K562 (cell line): ENCODE measurements around the gene THSD8. TPM values are rescaled to one million over a fixed set of nuclear protein-coding genes. Genes with fewer than 3 reads are reported as not detected.

Source experiments
- ATF1 ChIP-seq, 2 experiments: fragments of 450-650 bp in 1 of 2; IDR thresholded peaks; 2 replicates each; pipeline ENCODE4 v1.6.1; 2016; ENCODE audit warnings: missing compliant biosample characterization in 1 of 2, missing genetic modification characterization in 1 of 2
- BACH1 ChIP-seq: fragments of 200-800 bp; sonication (Bioruptor generic); IDR thresholded peaks from 2 replicates; pipeline ENCODE4 v1.6.1; 2016; ENCODE audit warnings: missing genetic modification characterization, missing compliant biosample characterization
- MTA3 ChIP-seq: fragments of 450-650 bp; formaldehyde crosslinking; IDR thresholded peaks from 2 replicates; pipeline ENCODE4 v1.6.1; 2017; ENCODE audit warnings: mild to moderate bottlenecking, borderline replicate concordance
- NFIC ChIP-seq: fragments of 450-650 bp; IDR thresholded peaks from 2 replicates; pipeline ENCODE4 v1.6.1; 2017; ENCODE audit warnings: mild to moderate bottlenecking, inconsistent platforms
- NR4A1 ChIP-seq, 2 experiments: fragments of 250-450 bp in 1 of 2; fragments of 450-650 bp in 1 of 2; sonication (Bioruptor Pico) in 1 of 2; IDR thresholded peaks; 2 replicates each; pipeline versions ENCODE4 v1.4.0 to v1.6.1; 2016 to 2020; ENCODE audit warnings: mild to moderate bottlenecking in 2 of 2, missing compliant biosample characterization in 1 of 2, missing genetic modification characterization in 1 of 2, moderate library complexity in 1 of 2
- PCBP2 ChIP-seq: fragments of 200-400 bp; formaldehyde crosslinking; IDR thresholded peaks from 2 replicates; pipeline ENCODE4 v1.6.1; 2018; ENCODE audit warnings: low read length, low read depth, mild to moderate bottlenecking, moderate library complexity; ENCODE audit not compliant: poor library complexity, severe bottlenecking
- POLR2B ChIP-seq: fragments of 450-650 bp; IDR thresholded peaks from 2 replicates; pipeline ENCODE4 v1.6.1; 2018; ENCODE audit warnings: low read depth; ENCODE audit not compliant: partially characterized antibody
- POLR2H ChIP-seq: IDR thresholded peaks from 2 replicates; pipeline ENCODE4 v1.6.1; 2016; ENCODE audit warnings: missing genetic modification characterization, low read depth, mild to moderate bottlenecking, control low read depth, missing compliant biosample characterization, moderate library complexity
- STAT6 ChIP-seq: sonication (generic); formaldehyde crosslinking; IDR thresholded peaks from 2 replicates; pipeline ENCODE4 v1.8.1; 2023; ENCODE audit warnings: mild to moderate bottlenecking, missing genetic modification reagents
- TBL1XR1 ChIP-seq, 2 experiments: IDR thresholded peaks; 2 replicates each; pipeline ENCODE4 v1.6.1; 2012; ENCODE audit warnings: improper control_type of control experiment in 2 of 2, low read length in 2 of 2, mild to moderate bottlenecking in 1 of 2
- VEZF1 ChIP-seq: fragments of 200-800 bp; sonication (Bioruptor generic); IDR thresholded peaks from 2 replicates; pipeline ENCODE4 v1.6.1; 2017; ENCODE audit warnings: missing genetic modification characterization, missing compliant biosample characterization
- ZBTB12 ChIP-seq: fragments of 250-450 bp; sonication (Bioruptor Pico); IDR thresholded peaks from 2 replicates; pipeline ENCODE4 v1.4.0; 2020
- ZC3H8 ChIP-seq: fragments of 450-650 bp; IDR thresholded peaks from 2 replicates; pipeline ENCODE4 v1.6.1; 2017
- ZMIZ1 ChIP-seq, 2 experiments: fragments of 150-350 bp in 1 of 2; IDR thresholded peaks; 2 replicates each; pipeline ENCODE4 v1.6.1; 2012 to 2016; ENCODE audit warnings: low read depth in 2 of 2, low read length in 2 of 2, mild to moderate bottlenecking in 1 of 2, moderate library complexity in 1 of 2
- ZNF134 ChIP-seq: fragments of 250-450 bp; sonication (Bioruptor Pico); conservative IDR thresholded peaks from 2 replicates; pipeline ENCODE4 v1.4.0; 2020
- ZNF282 ChIP-seq: sonication (generic); formaldehyde crosslinking; IDR thresholded peaks from 2 replicates; pipeline ENCODE4 v1.8.1; 2023; ENCODE audit warnings: missing genetic modification reagents
- ZNF384 ChIP-seq: IDR thresholded peaks from 2 replicates; pipeline ENCODE4 v1.6.1; 2012; ENCODE audit warnings: low read depth, low read length, improper control_type of control experiment
- polyA plus RNA-seq, 8 experiments: library from polyadenylated mRNA; depleted of rRNA in 4 of 8; stranded (reverse) in 5 of 8; unstranded in 3 of 8; fragments of >200 nt; fragmentation: Nextera tagmentation in 2 of 8; fragmentation: Illumina TruSeq in 1 of 8; extraction: Ambion mirVana in 2 of 8; extraction: Trizol in 1 of 8; gene quantifications; 2 replicates each; pipeline versions ENCODE4 v1.2.1 to v1.2.3, GENCODE V29; 2011 to 2014; ENCODE audit warnings: inconsistent platforms in 1 of 8, missing spikeins in 1 of 8
- total RNA-seq, 7 experiments: library from RNA; depleted of rRNA in 6 of 7; stranded (reverse); fragments of >200 nt in 6 of 7; fragmentation: Illumina TruSeq in 2 of 7; extraction: Trizol in 2 of 7; gene quantifications; 2 replicates each; pipeline versions ENCODE4 v1.2.1 to v1.2.3, GENCODE V29; 2011 to 2021; ENCODE audit warnings: low replicate concordance in 1 of 7

THSD8 gene
- total and polyA plus RNA-seq, 9 of the 15 experiments (the other 6 are each of a cell fraction or from before 2014, with no cell fraction given): 8.4 to 42.4 (median 19.9) TPM; not detected in 2

DNA sequence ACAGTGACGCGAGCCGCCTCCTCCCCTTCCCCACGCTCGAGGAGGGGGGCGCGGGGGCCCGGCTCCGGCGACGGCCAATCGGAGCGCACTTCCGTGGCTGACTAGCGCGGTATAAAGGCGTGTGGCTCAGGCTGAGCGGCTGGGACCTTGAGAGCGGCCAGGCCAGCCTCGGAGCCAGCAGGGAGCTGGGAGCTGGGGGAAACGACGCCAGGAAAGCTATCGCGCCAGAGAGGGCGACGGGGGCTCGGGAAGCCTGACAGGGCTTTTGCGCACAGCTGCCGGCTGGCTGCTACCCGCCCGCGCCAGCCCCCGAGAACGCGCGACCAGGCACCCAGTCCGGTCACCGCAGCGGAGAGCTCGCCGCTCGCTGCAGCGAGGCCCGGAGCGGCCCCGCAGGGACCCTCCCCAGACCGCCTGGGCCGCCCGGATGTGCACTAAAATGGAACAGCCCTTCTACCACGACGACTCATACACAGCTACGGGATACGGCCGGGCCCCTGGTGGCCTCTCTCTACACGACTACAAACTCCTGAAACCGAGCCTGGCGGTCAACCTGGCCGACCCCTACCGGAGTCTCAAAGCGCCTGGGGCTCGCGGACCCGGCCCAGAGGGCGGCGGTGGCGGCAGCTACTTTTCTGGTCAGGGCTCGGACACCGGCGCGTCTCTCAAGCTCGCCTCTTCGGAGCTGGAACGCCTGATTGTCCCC lies 10.4 kb upstream of the THSD8 start, which contains the start of gene JUNB (continued):
- peak in 1 of 2 experiments; percentile 91; a peak in 2 of 4 replicates for TF ChIP-seq ZMIZ1 (IDR thresholded peaks at IDR 0.05; ENCODE audit: low read depth in 2 of 2, low read length in 2 of 2)
- TF ChIP-seq ZNF134: no peak
- TF ChIP-seq ZNF282 (CRISPR knock-in tag): peak; percentile 70; the same call in 1 of the 2 replicates
- peak; percentile 56 for TF ChIP-seq ATF1 (CRISPR knock-in tag; IDR thresholded peaks at IDR 0.05)
- peak; percentile 95 for TF ChIP-seq ATF1 (tag; IDR thresholded peaks at IDR 0.05)
- peak; percentile 98 for TF ChIP-seq POLR2H (tag)
- peak; percentile 99 for TF ChIP-seq MTA3
- TF ChIP-seq TBL1XR1 (IDR thresholded peaks at IDR 0.05; ENCODE audit: low read length in 2 of 2): peak; percentile 9 to 97; a peak in 3 of 4 replicates
- no peak for TF ChIP-seq NR4A1 (CRISPR knock-in tag; IDR thresholded peaks at IDR 0.05)
- peak; percentile 60; the same call in 1 of the 2 replicates for TF ChIP-seq NR4A1 (tag; IDR thresholded peaks at IDR 0.05)
- TF ChIP-seq VEZF1 (CRISPR knock-in tag): peak; percentile 100
- no peak for TF ChIP-seq ZC3H8
- TF ChIP-seq NFIC: peak; percentile 85
- TF ChIP-seq ZBTB12 (CRISPR knock-in tag): peak; percentile 82
- TF ChIP-seq ZNF384: no peak; the same call in 1 of the 2 replicates
- TF ChIP-seq BACH1 (tag): no peak
- peak; percentile 100 for TF ChIP-seq POLR2B
- no peak; the same call in 1 of the 2 replicates for TF ChIP-seq STAT6 (CRISPR knock-in tag)
- TF ChIP-seq PCBP2: peak; percentile 68
